Measurements from ENCODE around the gene SDR39U1.
"Not testable (repeated sequence)": the region's sequence is repeated elsewhere in the genome, so short reads cannot be mapped to it uniquely, and the experiment has no call there.

The SDR39U1 gene

GRCh38 chr14:24442240-24443052, at the start of gene SDR39U1:
Gene SDR39U1, minus strand, starts transcription at chr14:24442776. Its CDS starts 7 bp downstream, at chr14:24442769.
- Histone ChIP-seq H3K9ac (ENCODE audit: low read length) (peak within 1 kb of the TSS; percentile 93), H3K4me2 (ENCODE audit: low read depth, low read length) (peak within 1 kb of the TSS; percentile 79), H3K27me3 (replicated peaks; ENCODE audit: insufficient read depth, low read length) (no peaks in the 10 kb centered on the region), H3K9me2 (replicated peaks; ENCODE audit: insufficient read depth, low read length) (no peaks in the 10 kb centered on the region), H3K79me2 (ENCODE audit: low read length) (no peaks in the 10 kb centered on the region; the same call in 1 of the 2 replicates), H3K4me3 (ENCODE audit: low read length) (peak within 1 kb of the TSS; percentile 86), H2AFZ (ENCODE audit: low read length) (peak within 1 kb of the TSS; percentile 67), H3K36me3 (replicated peaks; ENCODE audit: insufficient read depth, low read length) (0 out of 2 replicates have a peak, but pooled peaks cover 2% of the 10 kb centered on the region), H3K27ac (ENCODE audit: low read length) (peak within 1 kb of the TSS; percentile 95), H3F3A (ENCODE audit: insufficient read depth, low read length) (peaks cover 5% of the 10 kb centered on the region), H4K20me1 (ENCODE audit: insufficient read depth, low read length) (no peaks in the 10 kb centered on the region), H3K4me1 (ENCODE audit: low read length) (no peaks in the 10 kb centered on the region), H3K9me3 (replicated peaks; ENCODE audit: insufficient read depth, low read length) (no peaks in the 10 kb centered on the region)
- DNase-seq = peak; percentile 96
- TF ChIP-seq EZH2phosphoT487 (IDR thresholded peaks at IDR 0.05; ENCODE audit: low read length) = no peak
- no peak for TF ChIP-seq CTCF (IDR thresholded peaks at IDR 0.05; ENCODE audit: low read length)

- not testable (repeated sequence) for H3K79me2 ChIP-seq (ENCODE audit: low read length); H3F3A ChIP-seq (ENCODE audit: insufficient read depth, low read length); H3K9me3 ChIP-seq (replicated peaks; ENCODE audit: insufficient read depth, low read length); H3K4me1 ChIP-seq (ENCODE audit: low read length); DNase-seq; H2AFZ ChIP-seq (ENCODE audit: low read length); H3K27ac ChIP-seq (ENCODE audit: low read length); H3K4me3 ChIP-seq (ENCODE audit: low read length); H3K27me3 ChIP-seq (replicated peaks; ENCODE audit: insufficient read depth, low read length); H3K36me3 ChIP-seq (replicated peaks; ENCODE audit: insufficient read depth, low read length); H3K9ac ChIP-seq (ENCODE audit: low read length); H4K20me1 ChIP-seq (ENCODE audit: insufficient read depth, low read length); H3K9me2 ChIP-seq (replicated peaks; ENCODE audit: insufficient read depth, low read length); H3K4me2 ChIP-seq (ENCODE audit: low read depth, low read length)
These were observed 49.2 kb upstream of the SDR39U1 start for GRCh38 chr14:24491586-24492408.

GRCh38 chr14:24483604-24484252, 41.2 kb upstream of the SDR39U1 start:
- Histone ChIP-seq H3K9me3 (replicated peaks; ENCODE audit: insufficient read depth, low read length) (no peaks in the 10 kb centered on the region), H3K4me2 (ENCODE audit: low read depth, low read length) (no peak overlapping the region), H3K27ac (ENCODE audit: low read length) (no peak overlapping the region), H3K27me3 (replicated peaks; ENCODE audit: insufficient read depth, low read length) (no peaks in the 10 kb centered on the region), H3K4me3 (ENCODE audit: low read length) (no peak overlapping the region), H3K9me2 (replicated peaks; ENCODE audit: insufficient read depth, low read length) (no peaks in the 10 kb centered on the region), H3F3A (ENCODE audit: insufficient read depth, low read length) (no peaks in the 10 kb centered on the region), H3K9ac (ENCODE audit: low read length) (no peak overlapping the region), H3K79me2 (ENCODE audit: low read length) (no peaks in the 10 kb centered on the region), H3K4me1 (ENCODE audit: low read length) (no peaks in the 10 kb centered on the region), H3K36me3 (replicated peaks; ENCODE audit: insufficient read depth, low read length) (no peaks in the 10 kb centered on the region), H2AFZ (ENCODE audit: low read length) (no peak overlapping the region), H4K20me1 (ENCODE audit: insufficient read depth, low read length) (no peaks in the 10 kb centered on the region)
- TF ChIP-seq EZH2phosphoT487 (IDR thresholded peaks at IDR 0.05; ENCODE audit: low read length) (no peak), EZH2 (optimal IDR thresholded peaks at IDR 0.05; ENCODE audit: low read depth, low read length) (no peak), CTCF (IDR thresholded peaks at IDR 0.05; ENCODE audit: low read length) (no peak)
- no peak for DNase-seq

DNA sequence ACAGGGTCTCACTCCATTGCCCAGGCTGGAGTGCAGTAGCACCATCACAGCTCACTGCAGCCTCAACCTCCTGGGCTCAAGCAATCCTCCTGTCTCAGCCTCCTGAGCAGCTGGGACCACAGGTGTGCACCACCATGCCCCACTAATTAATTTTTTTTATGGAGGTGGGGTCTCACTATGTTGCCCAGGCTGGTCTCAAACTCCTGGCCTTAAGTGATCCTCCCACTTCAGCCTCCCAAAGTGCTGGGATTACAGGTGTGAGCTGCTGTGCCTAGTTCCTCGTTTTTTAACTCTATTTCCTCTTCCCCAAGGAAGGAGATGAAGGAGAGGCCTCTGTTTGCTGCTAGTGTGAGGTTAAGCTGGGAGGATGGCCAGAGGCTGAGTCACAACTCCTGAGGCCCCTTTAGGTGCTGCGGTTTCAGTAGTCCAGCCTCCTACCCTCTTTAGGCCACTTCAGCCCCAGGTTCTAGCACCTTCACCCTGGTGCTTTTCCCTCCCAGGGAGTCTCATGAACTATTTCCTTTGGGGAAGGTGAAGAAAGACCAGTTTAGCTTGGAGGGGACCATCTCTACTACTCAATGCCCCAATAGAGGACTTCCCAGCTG, 40.2 kb upstream of the SDR39U1 start:
- not testable (repeated sequence) for H3K27ac ChIP-seq (ENCODE audit: low read length); H3K4me3 ChIP-seq (ENCODE audit: low read length)

More for the DNA sequence above, 40.2 kb upstream of the SDR39U1 start:
- H3K79me2 ChIP-seq (ENCODE audit: low read length); H3K36me3 ChIP-seq (replicated peaks; ENCODE audit: insufficient read depth, low read length); H3K27me3 ChIP-seq (replicated peaks; ENCODE audit: insufficient read depth, low read length); H3K9me2 ChIP-seq (replicated peaks; ENCODE audit: insufficient read depth, low read length); H3K9ac ChIP-seq (ENCODE audit: low read length); DNase-seq; H3K9me3 ChIP-seq (replicated peaks; ENCODE audit: insufficient read depth, low read length); H3K4me2 ChIP-seq (ENCODE audit: low read depth, low read length); H3K4me1 ChIP-seq (ENCODE audit: low read length); H2AFZ ChIP-seq (ENCODE audit: low read length); H4K20me1 ChIP-seq (ENCODE audit: insufficient read depth, low read length); H3F3A ChIP-seq (ENCODE audit: insufficient read depth, low read length): not testable (repeated sequence)
